T-helper 2 cell treated with Interferon-gamma antibody and Interleukin-4, amounts not matched to agents 5 μg/mL and 100 μg/mL, for 36 hours (primary cell): ENCODE measurements around the gene PDCD10.

ENCODE experiments used
- DNase-seq: peaks from one replicate; pipeline ENCODE4 v3.0.0; 2021; ENCODE audit warnings: low spot score
- H3K27ac Mint-ChIP-seq: one replicate; pipeline ENCODE4 v1.8.0; 2021; ENCODE audit warnings: mild to moderate bottlenecking, mixed read lengths
- H3K27me3 Mint-ChIP-seq: one replicate; pipeline ENCODE4 v1.8.0; 2021; ENCODE audit warnings: low read depth, mixed read lengths
- H3K36me3 Mint-ChIP-seq: one replicate; pipeline ENCODE4 v1.8.0; 2021; ENCODE audit warnings: low read depth, mixed read lengths
- H3K4me1 Mint-ChIP-seq: one replicate; pipeline ENCODE4 v1.8.0; 2021; ENCODE audit warnings: low read depth, mixed read lengths
- H3K4me3 Mint-ChIP-seq: one replicate; pipeline ENCODE4 v1.8.0; 2022; ENCODE audit warnings: mild to moderate bottlenecking, moderate library complexity, mixed read lengths
- H3K9me3 Mint-ChIP-seq: one replicate; pipeline ENCODE4 v1.8.0; 2021; ENCODE audit warnings: mixed read lengths

PDCD10 gene

GRCh38 chr3:167723872-167724271 lies 10.8 kb downstream of the PDCD10 start:
- no peaks in the 10 kb centered on the region for H3K27me3 Mint-ChIP-seq
- no peak overlapping the region for H3K4me3 Mint-ChIP-seq
- DNase-seq, result no peak
- peaks cover 18% of the 10 kb centered on the region for H3K4me1 Mint-ChIP-seq
- H3K36me3 Mint-ChIP-seq, result peaks cover 32% of the 10 kb centered on the region
- no peaks in the 10 kb centered on the region for H3K9me3 Mint-ChIP-seq
- no peak overlapping the region for H3K27ac Mint-ChIP-seq

GRCh38 chr3:167723025-167723512 lies 11.6 kb downstream of the PDCD10 start:
- H3K27me3 Mint-ChIP-seq, result no peaks in the 10 kb centered on the region
- H3K36me3 Mint-ChIP-seq, result peaks cover 40% of the 10 kb centered on the region
- peaks cover 4% of the 10 kb centered on the region for H3K9me3 Mint-ChIP-seq
- H3K4me3 Mint-ChIP-seq, result no peak overlapping the region
- peaks cover 15% of the 10 kb centered on the region for H3K4me1 Mint-ChIP-seq
- DNase-seq, result no peak
- H3K27ac Mint-ChIP-seq, result no peak overlapping the region

- H3K27ac Mint-ChIP-seq, result no peak overlapping the region
- no peaks in the 10 kb centered on the region for H3K27me3 Mint-ChIP-seq
- no peak for DNase-seq
- H3K9me3 Mint-ChIP-seq, result peaks cover 4% of the 10 kb centered on the region
- peaks cover 60% of the 10 kb centered on the region for H3K36me3 Mint-ChIP-seq
- H3K4me1 Mint-ChIP-seq, result peaks cover 18% of the 10 kb centered on the region
- no peak overlapping the region for H3K4me3 Mint-ChIP-seq
Measured at GRCh38 chr3:167718582-167718981, 16.1 kb downstream of the PDCD10 start.

- H3K36me3 Mint-ChIP-seq, result peaks cover 63% of the 10 kb centered on the region
- H3K27me3 Mint-ChIP-seq, result no peaks in the 10 kb centered on the region
Measured at GRCh38 chr3:167716920-167717319, 17.8 kb downstream of the PDCD10 start.

DNA sequence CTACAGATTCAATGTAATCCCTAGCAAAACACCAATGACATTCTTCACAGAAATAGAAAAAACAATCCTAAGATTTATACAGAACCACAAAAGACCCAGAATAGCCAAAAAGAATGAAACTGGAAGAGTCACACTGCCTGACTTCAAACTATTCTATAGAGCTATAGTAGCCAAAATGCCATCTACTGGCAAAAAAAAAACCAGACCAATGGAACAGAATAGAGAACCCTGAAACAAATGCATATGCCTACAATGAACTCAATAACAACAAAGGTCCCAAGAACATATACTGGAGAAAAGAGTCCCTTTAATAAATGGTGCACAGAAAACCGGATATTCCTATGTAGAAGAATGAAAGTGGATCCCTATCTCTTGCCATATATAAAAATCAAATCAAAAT lies 19.8 kb downstream of the PDCD10 start:
- H3K27me3 Mint-ChIP-seq, result no peaks in the 10 kb centered on the region

More at GRCh38 chr3:167716920-167717319, 17.8 kb downstream of the PDCD10 start:
- Mint-ChIP-seq H3K4me1 (peaks cover 26% of the 10 kb centered on the region), H3K27ac (no peak overlapping the region), H3K4me3 (no peak overlapping the region), H3K9me3 (peaks cover 4% of the 10 kb centered on the region)
- no peak for DNase-seq

DNA sequence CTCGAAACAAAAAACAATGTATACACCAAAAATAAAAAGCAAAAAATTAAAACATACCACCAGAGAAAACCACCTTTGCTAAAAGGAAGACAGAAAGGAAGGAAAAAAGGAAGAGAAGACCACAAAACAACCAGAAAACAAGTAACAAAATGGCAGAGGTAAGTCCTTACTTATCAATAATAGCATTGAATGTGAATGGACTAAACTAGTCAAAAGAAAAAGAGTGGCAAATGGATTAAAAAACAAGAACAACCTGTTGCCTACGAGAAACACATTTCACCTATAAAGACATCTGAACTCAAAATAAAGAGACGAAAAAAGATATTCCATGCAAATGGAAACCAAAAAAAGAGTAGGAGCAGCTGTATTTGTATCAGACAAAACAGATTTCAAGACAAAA lies 22.2 kb downstream of the PDCD10 start:
- Mint-ChIP-seq H3K4me3 (no peak overlapping the region), H3K36me3 (peaks cover 51% of the 10 kb centered on the region), H3K27ac (no peak overlapping the region)

More for the DNA sequence above, 19.8 kb downstream of the PDCD10 start:
- DNase-seq, result no peak
- H3K4me1 Mint-ChIP-seq, result peaks cover 33% of the 10 kb centered on the region
- no peak overlapping the region for H3K27ac Mint-ChIP-seq
- peaks cover 63% of the 10 kb centered on the region for H3K36me3 Mint-ChIP-seq
- H3K9me3 Mint-ChIP-seq, result peaks cover 4% of the 10 kb centered on the region
- no peak overlapping the region for H3K4me3 Mint-ChIP-seq

GRCh38 chr3:167711439-167711838 lies 23.3 kb downstream of the PDCD10 start:
- peaks cover 31% of the 10 kb centered on the region for H3K4me1 Mint-ChIP-seq
- H3K36me3 Mint-ChIP-seq, result peaks cover 51% of the 10 kb centered on the region

More for the DNA sequence above, 22.2 kb downstream of the PDCD10 start:
- Mint-ChIP-seq H3K4me1 (peaks cover 31% of the 10 kb centered on the region), H3K27me3 (no peaks in the 10 kb centered on the region), H3K9me3 (no peaks in the 10 kb centered on the region)
- no peak for DNase-seq

DNA sequence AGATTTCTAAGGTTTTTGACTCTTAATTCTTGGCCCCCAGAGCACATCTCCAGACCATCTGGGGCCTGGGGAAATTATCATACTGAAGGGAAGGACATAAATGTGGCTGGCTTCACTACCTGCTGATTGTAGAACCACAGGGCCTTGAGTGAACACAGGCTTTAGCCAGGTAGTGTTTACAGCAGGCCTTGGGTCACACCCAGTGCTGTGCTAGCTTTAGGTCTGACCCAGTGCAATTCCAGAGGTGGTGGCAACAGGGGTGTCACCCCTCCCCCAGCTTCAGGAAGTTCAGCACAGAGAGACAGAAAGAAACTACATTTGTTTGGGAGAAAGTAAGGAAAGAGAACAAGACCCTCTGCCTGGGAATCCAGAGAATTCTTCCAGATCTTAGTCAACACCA lies 24.1 kb downstream of the PDCD10 start:
- H3K27ac Mint-ChIP-seq, result no peak overlapping the region
- H3K9me3 Mint-ChIP-seq, result no peaks in the 10 kb centered on the region
- H3K27me3 Mint-ChIP-seq, result no peaks in the 10 kb centered on the region
- no peak overlapping the region for H3K4me3 Mint-ChIP-seq
- peaks cover 34% of the 10 kb centered on the region for H3K4me1 Mint-ChIP-seq
- DNase-seq, result no peak
- peaks cover 49% of the 10 kb centered on the region for H3K36me3 Mint-ChIP-seq

More at GRCh38 chr3:167711439-167711838, 23.3 kb downstream of the PDCD10 start:
- no peaks in the 10 kb centered on the region for H3K27me3 Mint-ChIP-seq
- H3K27ac Mint-ChIP-seq, result no peak overlapping the region
- H3K4me3 Mint-ChIP-seq, result no peak overlapping the region
- H3K9me3 Mint-ChIP-seq, result no peaks in the 10 kb centered on the region
- DNase-seq, result no peak

- Mint-ChIP-seq H3K9me3 (no peaks in the 10 kb centered on the region), H3K4me1 (peaks cover 29% of the 10 kb centered on the region), H3K27ac (no peak overlapping the region), H3K36me3 (peaks cover 42% of the 10 kb centered on the region), H3K27me3 (no peaks in the 10 kb centered on the region), H3K4me3 (no peak overlapping the region)
- no peak for DNase-seq
Measured at GRCh38 chr3:167709690-167710089, 25.0 kb downstream of the PDCD10 start.

DNA sequence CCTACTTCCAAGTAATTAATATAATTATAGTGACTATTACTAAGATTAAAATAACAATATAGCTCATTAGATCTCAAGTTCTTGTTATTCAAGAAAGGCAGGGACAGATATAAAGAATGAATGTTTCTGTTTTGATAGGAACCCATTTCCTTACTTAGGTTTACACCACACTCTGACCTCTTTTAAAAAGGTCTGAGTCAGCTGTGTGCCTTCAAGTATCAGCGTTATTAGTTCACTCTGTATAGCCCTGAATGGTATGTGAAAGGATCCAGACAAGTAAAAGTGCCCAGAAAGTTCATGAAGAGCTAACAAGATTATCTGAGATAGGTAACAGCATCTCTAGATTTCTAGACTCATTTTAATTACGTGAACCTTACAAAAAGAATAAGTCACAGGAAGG lies 28.9 kb downstream of the PDCD10 start:
- Mint-ChIP-seq H3K36me3 (peaks cover 40% of the 10 kb centered on the region), H3K9me3 (no peaks in the 10 kb centered on the region), H3K4me1 (peaks cover 4% of the 10 kb centered on the region), H3K27ac (no peak overlapping the region), H3K4me3 (no peak overlapping the region), H3K27me3 (no peaks in the 10 kb centered on the region)
- DNase-seq, result no peak

DNA sequence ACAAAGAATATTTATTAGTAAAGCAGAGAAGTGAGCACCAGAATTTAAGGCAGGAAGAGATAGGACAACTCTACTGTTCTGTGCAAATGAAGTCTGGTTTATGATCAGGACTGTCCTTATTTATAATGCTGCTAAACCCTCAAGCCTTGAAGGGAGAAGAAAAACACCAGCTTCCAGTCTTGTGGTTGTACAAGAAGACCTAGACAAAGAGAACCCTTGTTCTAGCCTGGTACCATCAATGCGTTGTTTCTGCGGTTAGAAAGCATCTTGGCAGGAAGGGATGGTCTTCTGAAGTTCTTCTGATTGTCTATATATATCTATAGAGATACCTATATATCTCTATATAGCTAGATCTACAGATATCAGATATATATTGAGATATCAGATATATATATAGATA lies 33.8 kb downstream of the PDCD10 start:
- H3K4me1 Mint-ChIP-seq, result peaks cover 15% of the 10 kb centered on the region
- no peaks in the 10 kb centered on the region for H3K9me3 Mint-ChIP-seq
- no peak overlapping the region for H3K4me3 Mint-ChIP-seq
- H3K27me3 Mint-ChIP-seq, result no peaks in the 10 kb centered on the region
- no peak overlapping the region for H3K27ac Mint-ChIP-seq
- peaks cover 38% of the 10 kb centered on the region for H3K36me3 Mint-ChIP-seq
- no peak for DNase-seq

DNA sequence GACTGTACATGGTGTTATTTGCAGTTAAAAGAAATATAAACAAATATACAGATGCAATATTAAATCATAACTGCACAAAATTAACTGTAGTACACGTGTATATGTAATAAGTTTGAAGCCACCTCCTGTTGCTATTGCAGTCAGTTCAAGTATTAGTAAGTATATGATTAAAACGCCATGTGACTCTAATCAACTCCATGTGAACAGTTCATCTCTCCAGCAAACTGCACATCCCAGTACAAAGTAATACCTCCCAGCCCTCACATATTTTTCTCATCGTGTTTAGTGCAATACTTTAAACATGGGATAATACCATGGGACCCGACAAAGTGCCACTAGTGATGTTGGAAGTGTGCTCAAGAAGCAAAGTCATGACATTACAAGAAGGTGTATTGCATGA lies 34.6 kb downstream of the PDCD10 start:
- H3K27ac Mint-ChIP-seq, result no peak overlapping the region
- H3K9me3 Mint-ChIP-seq, result no peaks in the 10 kb centered on the region
- H3K27me3 Mint-ChIP-seq, result no peaks in the 10 kb centered on the region
- DNase-seq, result no peak
- H3K4me1 Mint-ChIP-seq, result peaks cover 13% of the 10 kb centered on the region
- H3K36me3 Mint-ChIP-seq, result peaks cover 43% of the 10 kb centered on the region
- H3K4me3 Mint-ChIP-seq, result no peak overlapping the region

DNA sequence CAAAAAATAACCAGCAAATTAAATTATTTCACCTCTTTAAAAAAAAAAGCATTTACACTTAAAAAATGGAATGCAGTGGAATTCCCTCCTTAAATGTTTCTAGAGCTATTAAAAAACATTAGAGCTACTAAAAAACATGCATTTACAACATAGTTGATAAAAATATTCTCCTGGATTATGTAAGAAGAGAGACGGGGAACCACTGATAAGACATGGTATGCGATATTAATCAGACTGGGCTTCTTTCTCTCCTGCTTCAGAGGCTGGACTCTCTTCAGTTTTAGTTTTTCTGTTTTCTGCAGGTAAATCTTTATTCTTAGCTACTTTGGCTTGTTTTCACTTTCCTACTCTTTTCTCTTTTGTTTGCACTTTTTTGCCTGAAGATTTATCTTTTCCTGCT lies 40.6 kb downstream of the PDCD10 start:
- Mint-ChIP-seq H3K27me3 (no peaks in the 10 kb centered on the region), H3K36me3 (peaks cover 45% of the 10 kb centered on the region), H3K27ac (no peak overlapping the region), H3K4me3 (no peak overlapping the region), H3K9me3 (no peaks in the 10 kb centered on the region), H3K4me1 (peaks cover 32% of the 10 kb centered on the region)
- DNase-seq, result no peak

DNA sequence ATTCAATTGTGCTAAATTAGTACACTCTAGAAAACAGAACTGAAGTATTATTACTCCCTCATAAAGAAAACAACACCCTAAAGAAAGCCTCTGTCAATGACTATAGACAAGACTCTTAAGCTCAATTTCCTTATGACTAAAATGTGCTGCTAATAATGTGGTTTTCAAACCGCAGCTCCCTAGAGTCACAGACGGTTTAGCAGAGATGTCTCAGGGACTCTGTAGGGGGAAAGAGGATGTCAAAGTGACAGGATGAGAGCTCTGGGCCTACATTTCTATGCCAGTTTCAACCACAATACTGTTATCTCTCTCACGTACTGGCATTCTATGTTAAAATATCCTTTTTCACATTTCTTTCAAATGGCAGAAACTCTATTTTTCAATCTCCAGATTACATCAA lies 43.3 kb downstream of the PDCD10 start:
- DNase-seq, result peak; percentile 48
- Mint-ChIP-seq H3K4me1 (peaks cover 21% of the 10 kb centered on the region), H3K36me3 (peaks cover 42% of the 10 kb centered on the region), H3K27me3 (no peaks in the 10 kb centered on the region), H3K27ac (peak overlapping the region; percentile 56), H3K9me3 (no peaks in the 10 kb centered on the region), H3K4me3 (peak overlapping the region; percentile 28)

GRCh38 chr3:167684388-167684993 lies 50.2 kb downstream of the PDCD10 start:
- DNase-seq, result peak; percentile 11
- H3K4me3 Mint-ChIP-seq, result no peak overlapping the region
- peaks cover 30% of the 10 kb centered on the region for H3K36me3 Mint-ChIP-seq

More at GRCh38 chr3:167684388-167684993, 50.2 kb downstream of the PDCD10 start:
- Mint-ChIP-seq H3K27me3 (no peaks in the 10 kb centered on the region), H3K9me3 (no peaks in the 10 kb centered on the region), H3K27ac (no peak overlapping the region), H3K4me1 (peaks cover 2% of the 10 kb centered on the region)
